Spleen (tissue), 11 donors: ENCODE results near the gene DLX3. TPM values are rescaled to one million over a fixed set of nuclear protein-coding genes. Genes with fewer than 3 reads are reported as not detected.

Source experiments
- DNase-seq: peaks from one replicate; pipeline ENCODE4 v3.0.0-alpha.2; 2020
- H3K27ac ChIP-seq, 8 donors: fragments of 200-600 bp; sonication (generic) in 7 of 8; 1 replicate in 4 of 8; 2 replicates in 4 of 8; pipeline versions ENCODE4 v1.5.0 to v1.8.0; 2016 to 2021; ENCODE audit warnings: inconsistent platforms in 4 of 8, mild to moderate bottlenecking in 4 of 8, moderate library complexity in 1 of 8
- H3K27me3 ChIP-seq, 7 donors: fragments of 200-600 bp; sonication (generic) in 6 of 7; replicated peaks in 1 of 7; 1 replicate in 4 of 7; 2 replicates in 3 of 7; pipeline versions ENCODE4 v1.5.0 to v1.8.0; 2016 to 2021; ENCODE audit warnings: inconsistent platforms in 3 of 7, mild to moderate bottlenecking in 1 of 7
- H3K36me3 ChIP-seq, 6 donors: fragments of 200-600 bp; sonication (generic) in 5 of 6; 1 replicate in 4 of 6; 2 replicates in 2 of 6; pipeline versions ENCODE4 v1.5.0 to v1.8.0; 2016 to 2021; ENCODE audit warnings: inconsistent platforms in 2 of 6
- H3K4me1 ChIP-seq, 6 donors: fragments of 200-600 bp; sonication (generic) in 5 of 6; 1 replicate in 3 of 6; 2 replicates in 3 of 6; pipeline versions ENCODE4 v1.5.0 to v1.8.0; 2016 to 2021; ENCODE audit warnings: inconsistent platforms in 3 of 6
- H3K4me3 ChIP-seq, 8 donors: fragments of 200-600 bp; sonication (generic) in 7 of 8; 1 replicate in 4 of 8; 2 replicates in 4 of 8; pipeline versions ENCODE4 v1.5.0 to v1.8.0; 2016 to 2021; ENCODE audit warnings: inconsistent platforms in 4 of 8, mild to moderate bottlenecking in 4 of 8, moderate library complexity in 2 of 8
- H3K9me3 ChIP-seq, 8 donors: fragments of 200-600 bp; sonication (generic) in 7 of 8; 1 replicate in 4 of 8; 2 replicates in 4 of 8; pipeline versions ENCODE4 v1.5.0 to v1.8.0; 2016 to 2021; ENCODE audit warnings: inconsistent platforms in 4 of 8
- CTCF ChIP-seq, 11 experiments: fragments of 200-600 bp in 7 of 11; fragments of 450-650 bp in 4 of 11; sonication (generic) in 4 of 11; IDR thresholded peaks in 8 of 11; conservative IDR thresholded peaks in 3 of 11; 1 replicate in 7 of 11; 2 replicates in 4 of 11; pipeline versions ENCODE4 v1.4.0 to v1.8.0; 2016 to 2021; ENCODE audit warnings: antibody characterized with exemption in 11 of 11, inconsistent platforms in 4 of 11, mild to moderate bottlenecking in 1 of 11
- POLR2A ChIP-seq, 3 donors: fragments of 450-650 bp; IDR thresholded peaks; one replicate each; pipeline ENCODE4 v1.5.1; 2017; ENCODE audit warnings: antibody characterized with exemption in 3 of 3, mild to moderate bottlenecking in 1 of 3
- POLR2AphosphoS5 ChIP-seq, 3 donors: sonication (generic); formaldehyde crosslinking; IDR thresholded peaks; one replicate each; pipeline ENCODE4 v1.5.1; 2017; ENCODE audit warnings: antibody characterized with exemption in 3 of 3
- WGBS, 5 donors: extraction: QIAGEN DNeasy Blood & Tissue Kit in 3 of 5; methylation state at CpG; one replicate each; pipeline versions ENCODE4 v1.1.5 to v1.1.7; 2013 to 2018; 5-methylcytosine and 5-hydroxymethylcytosine counted together
- intact Hi-C: fragments of 100-400 bp; cut with DNase I; formaldehyde crosslinking; loops from one replicate; pipeline ENCODE4 v1.15.0; 2023; ENCODE audit warnings: low total_unique reads
- polyA plus RNA-seq, 3 donors: library from polyadenylated mRNA; stranded (reverse); fragments of 200-250 nt; gene quantifications; one replicate each; pipeline ENCODE4 v1.2.1, GENCODE V29; 2013
- total RNA-seq, 7 donors: library from RNA; depleted of rRNA in 3 of 7; stranded (reverse); fragments of >200 nt in 3 of 7; fragmentation: NEBNext Ultra II Directional in 4 of 7; extraction: Animal tissue kit (Norgen Biotek cat#: 25700) in 4 of 7; gene quantifications; one replicate each; pipeline versions ENCODE4 v1.1.0 to v1.2.1, GENCODE V29; 2016 to 2021
- donor health status: healthy with polysubstance abuse.
- donor health status: DM: no; HTN: no; CAD: no; lungs with moderate emphysema.
- donor health status: DM: no; HTN: no; CAD: no.
- donor health status: Bipolar disorder and iron deficiency.
- donor health status: healthy.
- donor health status: DM: no; HTN: no; CAD: no.
- donor health status: DM: yes; HTN: yes; CAD: no.

DLX3 gene
- total and polyA plus RNA-seq, 10 donors: 0.02 TPM; not detected in 9

GRCh38 chr17:49946964-49947584 is 48.0 kb downstream of the DLX3 start:
- WGBS, 5 donors: 58 to 87% (median 80%) methylated on average over 3 to 11 of the region's 11 CpGs
- TF ChIP-seq CTCF (IDR thresholded peaks at IDR 0.05 in 8 of 11, conservative IDR thresholded peaks at IDR 0.05 in 3 of 11) (no peak), POLR2A (IDR thresholded peaks at IDR 0.05) (no peak), POLR2AphosphoS5 (IDR thresholded peaks at IDR 0.05) (no peak)
- Histone ChIP-seq H3K27me3 (peaks cover 0 to 96% (median 15%) of the 10 kb centered on the region in 7 donors), H3K4me1 (peaks cover 0 to 1% (median 0%) of the 10 kb centered on the region in 6 donors), H3K27ac (no peak overlapping the region), H3K9me3 (no peaks in the 10 kb centered on the region), H3K36me3 (no peaks in the 10 kb centered on the region), H3K4me3 (no peak overlapping the region)
- DNase-seq: no peak
- intact Hi-C loops: no loop called here

GRCh38 chr17:49946208-49946607 is 48.8 kb downstream of the DLX3 start:
- DNase-seq: no peak
- intact Hi-C loops: no loop called here
- Histone ChIP-seq H3K4me3 (no peak overlapping the region), H3K9me3 (no peaks in the 10 kb centered on the region), H3K4me1 (no peaks in the 10 kb centered on the region), H3K27ac (no peak overlapping the region), H3K36me3 (no peaks in the 10 kb centered on the region), H3K27me3 (peaks cover 0 to 96% (median 8%) of the 10 kb centered on the region in 7 donors)
- WGBS, 5 donors: 78 to 85% (median 83%) methylated on average over 7 to 8 of the region's 8 CpGs
- TF ChIP-seq POLR2A (IDR thresholded peaks at IDR 0.05) (no peak), CTCF (IDR thresholded peaks at IDR 0.05 in 8 of 11, conservative IDR thresholded peaks at IDR 0.05 in 3 of 11) (no peak)

- peaks cover 0 to 91% (median 8%) of the 10 kb centered on the region in 7 donors for H3K27me3 ChIP-seq
- no peak overlapping the region for H3K4me3 ChIP-seq
- no peaks in the 10 kb centered on the region for H3K9me3 ChIP-seq
- H3K4me1 ChIP-seq: peaks cover 0 to 3% (median 0%) of the 10 kb centered on the region in 6 donors
- 34 to 40% (median 36%) methylated on average over 25 to 26 of the region's 26 CpGs for WGBS, 5 donors
- no peak overlapping the region for H3K27ac ChIP-seq
- TF ChIP-seq CTCF (IDR thresholded peaks at IDR 0.05 in 8 of 11, conservative IDR thresholded peaks at IDR 0.05 in 3 of 11): no peak
- no peak for TF ChIP-seq POLR2A (IDR thresholded peaks at IDR 0.05)
- no peak for TF ChIP-seq POLR2AphosphoS5 (IDR thresholded peaks at IDR 0.05)
- intact Hi-C loops: no loop called here
- DNase-seq: no peak
- no peaks in the 10 kb centered on the region for H3K36me3 ChIP-seq
These were observed 50.7 kb downstream of the DLX3 start for GRCh38 chr17:49944273-49944870.

GRCh38 chr17:49942947-49943346 is 52.1 kb downstream of the DLX3 start:
- intact Hi-C loops: no loop called here
- Histone ChIP-seq H3K36me3 (no peaks in the 10 kb centered on the region), H3K9me3 (no peaks in the 10 kb centered on the region), H3K4me1 (peaks cover 0 to 3% (median 0%) of the 10 kb centered on the region in 6 donors), H3K27me3 (peaks cover 0 to 92% (median 8%) of the 10 kb centered on the region in 7 donors), H3K4me3 (no peak overlapping the region), H3K27ac (no peak overlapping the region)
- DNase-seq: no peak
- 79 to 88% (median 86%) methylated on average over 5 of the region's 5 CpGs for WGBS, 5 donors
- no peak for TF ChIP-seq POLR2A (IDR thresholded peaks at IDR 0.05)
- no peak for TF ChIP-seq POLR2AphosphoS5 (IDR thresholded peaks at IDR 0.05)
- no peak for TF ChIP-seq CTCF (IDR thresholded peaks at IDR 0.05 in 8 of 11, conservative IDR thresholded peaks at IDR 0.05 in 3 of 11)
